Left lung (tissue), 10 donors: ENCODE data around the gene DIP2C. TPM values are rescaled to one million over a fixed set of nuclear protein-coding genes. Genes with fewer than 3 reads are reported as not detected.
"Not testable (repeated sequence)": the region's sequence is repeated elsewhere in the genome, so short reads cannot be mapped to it uniquely, and the experiment has no call there.

ENCODE experiments used
- ATAC-seq: fragments of 200-7000 bp; cut with Tn5 transposase; one replicate; pipeline ENCODE4 v1.9.1; 2020; ENCODE audit warnings: moderate library complexity
- DNase-seq, 4 donors: peaks; one replicate each; pipeline ENCODE4 v3.0.0-alpha.2; 2013 to 2020
- H3K27ac ChIP-seq, 2 donors: fragments of 200-600 bp; sonication (generic) in 1 of 2; one replicate each; pipeline versions ENCODE4 v1.5.0 to v1.8.0; 2020 to 2021
- H3K27me3 ChIP-seq, 2 donors: fragments of 200-600 bp; sonication (generic) in 1 of 2; one replicate each; pipeline versions ENCODE4 v1.5.0 to v1.8.0; 2020 to 2021
- H3K36me3 ChIP-seq, 2 donors: fragments of 200-600 bp; sonication (generic) in 1 of 2; one replicate each; pipeline versions ENCODE4 v1.5.0 to v1.8.0; 2020 to 2021
- H3K4me1 ChIP-seq, 2 donors: fragments of 200-600 bp; one replicate each; pipeline ENCODE4 v1.8.0; 2021
- H3K4me3 ChIP-seq, 2 donors: fragments of 200-600 bp; sonication (generic) in 1 of 2; one replicate each; pipeline versions ENCODE4 v1.5.0 to v1.8.0; 2020 to 2021; ENCODE audit warnings: mild to moderate bottlenecking in 1 of 2
- H3K9me3 ChIP-seq, 2 donors: fragments of 200-600 bp; sonication (generic) in 1 of 2; one replicate each; pipeline versions ENCODE4 v1.5.0 to v1.8.0; 2020 to 2021
- intact Hi-C, 2 donors: fragments of 100-400 bp; cut with DNase I; formaldehyde crosslinking; loops; one replicate each; pipeline versions ENCODE4 v1.11.2 to v1.14.2; 2022
- polyA plus RNA-seq, 6 donors: library from polyadenylated mRNA; unstranded; fragments of 120-200 nt; gene quantifications; one replicate each; pipeline ENCODE4 v1.2.1, GENCODE V29; 2013; ENCODE audit not compliant: insufficient read length in 6 of 6
- total RNA-seq, 2 donors: library from RNA; stranded (reverse); fragmentation: NEBNext Ultra II Directional; extraction: Animal tissue kit (Norgen Biotek cat#: 25700); gene quantifications; one replicate each; pipeline ENCODE4 v1.2.1, GENCODE V29; 2021
- TF ChIP-seq, protein P1 (sequence below), 2 donors: fragments of 200-600 bp; sonication (generic) in 1 of 2; IDR thresholded peaks; one replicate each; pipeline versions ENCODE4 v1.5.0 to v1.8.0; 2021; ENCODE audit warnings: antibody characterized with exemption in 2 of 2
- donor health status: DM: no; HTN: yes; CAD: no.
- donor health status: DM: no; HTN: no; CAD: no.

DIP2C gene
- total and polyA plus RNA-seq, 8 donors: 10.5 to 22.5 (median 19.5) TPM

DNA sequence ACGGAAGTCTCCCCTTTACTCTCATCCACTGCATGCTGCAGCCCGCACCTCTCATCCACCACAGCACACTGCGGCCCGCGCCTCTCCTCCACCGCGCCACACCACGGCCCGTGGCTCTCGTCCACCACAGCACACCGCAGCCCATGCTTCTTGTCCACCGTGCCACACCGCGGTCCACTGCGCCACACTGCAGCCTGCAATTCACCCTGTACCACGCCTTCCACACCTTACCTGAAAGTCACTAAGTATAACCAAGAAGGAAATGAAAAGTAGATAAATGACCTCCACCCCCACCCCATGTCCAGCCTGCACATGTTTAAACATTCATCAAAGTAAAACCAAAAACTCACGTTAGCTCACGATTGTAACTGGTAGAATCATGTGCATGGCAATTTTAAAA, 176.1 kb downstream of the DIP2C start:
- intact Hi-C loops: loop anchor here in 1 of 2 donors (10.0 kb wide), 1 partner anchor 271 kb away; no protein-coding TSS in a partner anchor
- ATAC-seq (peak; percentile 70), DNase-seq (no peak)
- no peaks in the 10 kb centered on the region for H3K9me3 ChIP-seq
- no peaks in the 10 kb centered on the region for H3K36me3 ChIP-seq
- TF ChIP-seq, protein P1, sequence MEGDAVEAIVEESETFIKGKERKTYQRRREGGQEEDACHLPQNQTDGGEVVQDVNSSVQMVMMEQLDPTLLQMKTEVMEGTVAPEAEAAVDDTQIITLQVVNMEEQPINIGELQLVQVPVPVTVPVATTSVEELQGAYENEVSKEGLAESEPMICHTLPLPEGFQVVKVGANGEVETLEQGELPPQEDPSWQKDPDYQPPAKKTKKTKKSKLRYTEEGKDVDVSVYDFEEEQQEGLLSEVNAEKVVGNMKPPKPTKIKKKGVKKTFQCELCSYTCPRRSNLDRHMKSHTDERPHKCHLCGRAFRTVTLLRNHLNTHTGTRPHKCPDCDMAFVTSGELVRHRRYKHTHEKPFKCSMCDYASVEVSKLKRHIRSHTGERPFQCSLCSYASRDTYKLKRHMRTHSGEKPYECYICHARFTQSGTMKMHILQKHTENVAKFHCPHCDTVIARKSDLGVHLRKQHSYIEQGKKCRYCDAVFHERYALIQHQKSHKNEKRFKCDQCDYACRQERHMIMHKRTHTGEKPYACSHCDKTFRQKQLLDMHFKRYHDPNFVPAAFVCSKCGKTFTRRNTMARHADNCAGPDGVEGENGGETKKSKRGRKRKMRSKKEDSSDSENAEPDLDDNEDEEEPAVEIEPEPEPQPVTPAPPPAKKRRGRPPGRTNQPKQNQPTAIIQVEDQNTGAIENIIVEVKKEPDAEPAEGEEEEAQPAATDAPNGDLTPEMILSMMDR (IDR thresholded peaks at IDR 0.05): no peak
- H3K4me1 ChIP-seq: peaks cover 0 to 6% of the 10 kb centered on the region in 2 donors
- peak overlapping the region in 1 of 2 donors; percentile 37 for H3K27ac ChIP-seq
- no peak overlapping the region for H3K4me3 ChIP-seq
- no peaks in the 10 kb centered on the region for H3K27me3 ChIP-seq

DNA sequence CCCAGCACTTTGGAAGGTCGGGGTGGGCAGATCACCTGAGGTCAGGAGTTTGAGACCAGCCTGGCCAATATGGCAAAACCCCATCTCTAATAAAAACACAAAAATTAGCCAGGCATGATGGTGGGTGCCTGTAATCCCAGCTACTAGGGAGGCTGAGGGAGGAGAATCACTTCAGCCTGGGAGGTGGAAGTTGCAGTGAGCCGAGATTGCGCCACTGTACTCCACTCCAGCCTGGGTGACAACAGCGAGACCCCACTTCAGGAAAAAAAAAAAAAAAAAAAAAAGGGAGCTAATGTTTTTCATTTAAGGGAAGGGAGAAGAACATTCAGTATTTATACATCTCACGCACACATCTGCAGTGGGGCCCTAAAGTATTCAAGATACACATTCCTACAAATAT, 176.8 kb downstream of the DIP2C start:
- not testable (repeated sequence) for H3K36me3 ChIP-seq, H3K4me1 ChIP-seq, H3K27me3 ChIP-seq, H3K9me3 ChIP-seq, H3K4me3 ChIP-seq, H3K27ac ChIP-seq
- ATAC-seq (peak; percentile 8), DNase-seq (peak in 1 of 4 donors; percentile 12)
- intact Hi-C loops: loop anchor here in 1 of 2 donors (10.0 kb wide), 1 partner anchor 272 kb away; no protein-coding TSS in a partner anchor

- DNase-seq (no peak), ATAC-seq (no peak)
- Histone ChIP-seq H3K4me3 (no peak overlapping the region), H3K27me3 (no peaks in the 10 kb centered on the region), H3K27ac (peak overlapping the region in 1 of 2 donors; percentile 37), H3K9me3 (no peaks in the 10 kb centered on the region), H3K36me3 (no peaks in the 10 kb centered on the region), H3K4me1 (peaks cover 0 to 6% of the 10 kb centered on the region in 2 donors)
- intact Hi-C loops: loop anchor here in 1 of 2 donors (10.0 kb wide), 1 partner anchor 273 kb away; no protein-coding TSS in a partner anchor
- TF ChIP-seq, protein P1 (IDR thresholded peaks at IDR 0.05): no peak
Observed at GRCh38 chr10:511849-512191, 177.6 kb downstream of the DIP2C start.

GRCh38 chr10:511101-511848, 178.2 kb downstream of the DIP2C start:
- intact Hi-C loops: loop anchor here in 1 of 2 donors (10.0 kb wide), 1 partner anchor 274 kb away; no protein-coding TSS in a partner anchor
- Histone ChIP-seq H3K27ac (peak overlapping the region in 1 of 2 donors; percentile 37), H3K4me3 (no peak overlapping the region), H3K27me3 (no peaks in the 10 kb centered on the region), H3K4me1 (peaks cover 0 to 6% of the 10 kb centered on the region in 2 donors), H3K9me3 (no peaks in the 10 kb centered on the region), H3K36me3 (no peaks in the 10 kb centered on the region)
- TF ChIP-seq, protein P1 (IDR thresholded peaks at IDR 0.05): peak; percentile 88 to 94
- ATAC-seq (peak; percentile 93), DNase-seq (peak; percentile 75 to 95 (median 92))

GRCh38 chr10:510415-510881, 179.0 kb downstream of the DIP2C start:
- TF ChIP-seq, protein P1 (IDR thresholded peaks at IDR 0.05): no peak
- no peak overlapping the region for H3K4me3 ChIP-seq
- no peaks in the 10 kb centered on the region for H3K9me3 ChIP-seq
- no peaks in the 10 kb centered on the region for H3K36me3 ChIP-seq
- no peak overlapping the region for H3K27ac ChIP-seq
- ATAC-seq (no peak), DNase-seq (no peak)
- H3K27me3 ChIP-seq: no peaks in the 10 kb centered on the region
- peaks cover 0 to 6% of the 10 kb centered on the region in 2 donors for H3K4me1 ChIP-seq
- intact Hi-C loops: loop anchor here in 1 of 2 donors (10.0 kb wide), 1 partner anchor 274 kb away; no protein-coding TSS in a partner anchor
